GM20000 (cell line): ENCODE measurements around the gene PRR3.

Experiments
- DNase-seq: peaks from one replicate; pipeline ENCODE4 v3.0.0; 2012; ENCODE audit warnings: low spot score
- CTCF ChIP-seq: IDR thresholded peaks from 2 replicates; pipeline ENCODE4 v1.5.1; 2012; ENCODE audit warnings: mild to moderate bottlenecking, control low read depth; ENCODE audit errors: extremely low read depth, missing control alignments

The PRR3 gene

DNA sequence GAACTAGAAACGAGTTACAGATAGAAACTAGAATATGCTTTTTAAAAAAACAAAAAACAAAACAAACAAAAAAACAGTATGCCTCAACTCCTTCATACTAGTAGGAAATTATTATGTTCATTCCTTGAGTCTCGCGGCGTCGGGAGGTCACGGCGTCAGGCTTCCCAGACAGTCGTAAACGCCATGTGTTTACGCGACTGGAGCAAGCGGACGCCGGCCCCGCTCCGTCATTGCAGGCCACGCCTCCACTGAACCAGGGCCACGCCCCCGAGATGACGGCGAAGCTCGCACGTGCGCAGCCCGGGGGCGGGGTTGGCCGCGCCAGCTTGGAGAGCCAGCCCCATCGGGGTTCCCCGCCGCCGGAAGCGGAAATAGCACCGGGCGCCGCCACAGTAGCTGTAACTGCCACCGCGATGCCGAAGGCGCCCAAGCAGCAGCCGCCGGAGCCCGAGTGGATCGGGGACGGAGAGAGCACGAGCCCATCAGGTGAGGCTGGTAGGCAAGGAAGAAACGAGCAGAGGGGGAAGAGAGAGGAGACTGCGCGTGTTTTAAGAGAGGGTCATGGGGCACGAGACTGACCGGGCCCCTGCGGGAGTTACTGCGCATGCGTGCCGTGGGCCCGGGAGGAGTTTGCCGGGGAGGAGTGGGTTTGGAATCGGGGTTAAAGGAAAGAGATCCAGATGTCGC lies 14.1 kb downstream of the PRR3 start, which contains the start of gene ABCF1:
ABCF1 (plus strand) TSS at position 368 of the 687 bp plus-strand sequence; CDS start at position 414, 46 bp downstream.
- peak; percentile 96 for DNase-seq
- TF ChIP-seq CTCF, result no peak

DNA sequence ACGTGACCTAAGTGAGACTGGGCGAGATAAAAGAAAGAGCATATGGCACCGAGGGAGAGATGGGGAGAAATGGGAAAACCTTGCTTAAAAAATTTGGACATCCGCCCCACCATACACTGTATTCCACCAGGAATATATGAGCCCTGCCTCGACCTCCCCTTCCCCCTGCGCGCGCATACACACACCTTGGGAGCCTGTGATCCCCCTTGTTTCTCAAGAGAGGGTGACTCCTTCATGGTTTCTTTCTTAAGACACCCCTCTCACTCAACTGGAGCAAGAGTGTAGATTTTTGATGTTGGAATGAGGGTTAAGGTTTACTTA lies 14.6 kb downstream of the PRR3 start:
- DNase-seq, result no peak
- TF ChIP-seq CTCF, result no peak

DNA sequence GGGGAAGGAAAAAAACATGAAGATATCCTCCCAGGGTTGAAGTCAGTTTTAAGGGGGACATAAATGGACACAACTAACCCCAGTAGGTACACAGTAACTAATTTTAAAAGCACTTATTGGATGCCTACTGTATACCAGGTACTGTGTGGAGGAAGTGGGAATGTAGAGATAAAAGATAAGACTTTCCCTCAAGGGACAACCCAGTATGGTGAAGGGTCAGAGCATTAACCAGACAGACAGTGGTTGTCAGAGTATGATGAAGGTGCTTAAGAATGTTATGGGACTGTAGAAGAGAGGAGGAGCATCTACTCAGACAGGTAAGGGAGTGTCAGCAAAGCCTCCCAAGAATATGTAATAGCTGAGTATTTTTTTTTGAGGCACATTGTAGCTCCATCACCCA lies 15.1 kb downstream of the PRR3 start:
- TF ChIP-seq CTCF, result no peak
- DNase-seq, result no peak

GRCh38 chr6:30573113-30573512 lies 16.0 kb downstream of the PRR3 start:
- TF ChIP-seq CTCF, result no peak
- no peak for DNase-seq

GRCh38 chr6:30578051-30578450 lies 21.0 kb downstream of the PRR3 start:
- TF ChIP-seq CTCF, result no peak

GRCh38 chr6:30583921-30584320 lies 26.8 kb downstream of the PRR3 start:
- DNase-seq, result no peak

More at GRCh38 chr6:30578051-30578450, 21.0 kb downstream of the PRR3 start:
- DNase-seq, result no peak

More at GRCh38 chr6:30583921-30584320, 26.8 kb downstream of the PRR3 start:
- TF ChIP-seq CTCF, result no peak
